ENCODE data around the gene ARL6. TPM values are rescaled to one million over a fixed set of nuclear protein-coding genes. Genes with fewer than 3 reads are reported as not detected.

ARL6 gene
- total and polyA plus RNA-seq, 2 of the 8 experiments (the other 6 are each of a cell fraction or from before 2014, with no cell fraction given), result 1.8 to 12.0 TPM

DNA sequence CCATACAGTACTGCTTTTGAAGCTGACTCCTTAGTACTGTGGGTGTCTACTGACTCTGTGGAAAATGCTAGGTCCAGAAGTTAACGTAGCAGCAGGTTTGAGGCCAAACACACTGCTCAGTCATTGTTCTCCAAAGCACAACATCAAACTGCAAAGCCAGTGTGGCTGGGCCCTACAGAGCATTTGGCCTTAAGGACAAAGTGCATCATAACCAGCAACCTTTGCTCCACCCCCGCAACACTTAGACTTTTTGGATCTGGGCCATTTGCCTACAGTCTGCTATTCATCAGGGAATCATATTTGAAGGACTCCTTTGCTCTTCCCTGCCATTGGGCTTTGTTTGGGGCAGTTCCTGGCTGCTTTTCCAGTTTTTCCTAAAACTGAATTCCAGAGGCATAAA, 43.1 kb upstream of the ARL6 start:
- Histone ChIP-seq H3K23me2 (ENCODE audit: low read depth, low read length) (no peaks in the 10 kb centered on the region), H2BK120ac (replicated peaks; ENCODE audit: low read depth, low read length) (no peak overlapping the region), H2AK5ac (ENCODE audit: low read depth, low read length) (no peak overlapping the region), H4K20me1 (replicated peaks in 1 of 2; ENCODE audit: control insufficient read depth in 1 of 2, insufficient read depth in 2 of 2, low read length in 2 of 2) (no peaks in the 10 kb centered on the region), H3K18ac (ENCODE audit: extremely low read depth, low read length) (no peak overlapping the region), H3K23ac (ENCODE audit: insufficient read length) (no peak overlapping the region), H3K14ac (ENCODE audit: insufficient read length) (no peak overlapping the region), H2BK12ac (ENCODE audit: low read depth, low read length) (no peak overlapping the region), H3K4me2 (ENCODE audit: insufficient read depth in 1 of 2, low read depth in 2 of 2, low read length in 2 of 2) (no peak overlapping the region), H3K56ac (replicated peaks; ENCODE audit: insufficient read length, low read depth, low read length) (no peak overlapping the region), H2AFZ (ENCODE audit: low read length) (0 out of 2 replicates have a peak overlapping the region, but pooled peaks have one; percentile 45), H3K36me3 (ENCODE audit: control insufficient read depth in 2 of 4, insufficient read depth in 4 of 4, low read length in 3 of 4) (no peaks in the 10 kb centered on the region), H3K9me3 (ENCODE audit: insufficient read depth in 2 of 2, low read depth in 1 of 2, low read length in 1 of 2) (no peaks in the 10 kb centered on the region), H2BK5ac (ENCODE audit: low read depth, low read length) (no peak overlapping the region), H3K79me1 (ENCODE audit: low read depth, low read length) (no peaks in the 10 kb centered on the region), H3K79me2 (ENCODE audit: control insufficient read depth in 1 of 2, insufficient read depth in 2 of 2, low read length in 2 of 2) (no peaks in the 10 kb centered on the region), H3K4ac (replicated peaks; ENCODE audit: insufficient read length, low read depth, low read length) (no peak overlapping the region), H3K27ac (ENCODE audit: low read depth, low read length) (no peak overlapping the region), H3K4me1 (replicated peaks in 1 of 4; ENCODE audit: control insufficient read depth in 3 of 4, insufficient read depth in 4 of 4, low read length in 3 of 4) (peaks cover 0 to 5% (median under 1%) of the 10 kb centered on the region in 4 experiments; a peak in 3 of 7 replicates), H4K5ac (ENCODE audit: insufficient read length, low read depth, low read length) (no peak overlapping the region), H4K8ac (ENCODE audit: extremely low read depth, insufficient read depth, low read length) (no peak overlapping the region), H3K4me3 (ENCODE audit: extremely low read depth in 1 of 4, insufficient read depth in 2 of 4, low read depth in 3 of 4, low read length in 4 of 4) (no peak overlapping the region), H2BK20ac (ENCODE audit: low read length) (no peak overlapping the region), H3K27me3 (replicated peaks in 1 of 4; ENCODE audit: control insufficient read depth in 3 of 4, extremely low read depth in 1 of 4, insufficient read depth in 3 of 4, low read length in 3 of 4) (no peaks in the 10 kb centered on the region), H3K9ac (replicated peaks in 1 of 4; ENCODE audit: extremely low read depth in 1 of 4, low read depth in 3 of 4, low read length in 3 of 4) (no peak overlapping the region), H2BK15ac (ENCODE audit: low read length) (no peak overlapping the region), H4K91ac (replicated peaks; ENCODE audit: insufficient read length, low read length) (no peak overlapping the region)
- DNase-seq (ENCODE audit: low read depth in 1 of 2, low spot score in 2 of 2) (no peak), FAIRE-seq (no peak)
- ChIA-PET CTCF (ENCODE audit: partially characterized antibody) (interaction anchor here (1.3 kb wide), 1 partner anchor 10 kb away, joined by 4 read pairs; no protein-coding TSS in a partner anchor), POLR2A (ENCODE audit: partially characterized antibody) (no interaction called here)
- WGBS, 2 experiments (ENCODE audit: extremely low coverage in 1 of 2, insufficient coverage in 1 of 2, insufficient read length in 1 of 2, insufficient replicate concordance in 2 of 2, low coverage in 1 of 2, low lambda C conversion rate in 2 of 2, missing lambda C conversion rate in 1 of 2), result 81% methylated on average over 2 of the region's 2 CpGs; no CpG with 5 or more reads in 1 of the 2 experiments
- TF ChIP-seq PHF8 (conservative IDR thresholded peaks at IDR 0.05; ENCODE audit: low read depth, low read length), result no peak
- TF ChIP-seq CEBPB (IDR thresholded peaks at IDR 0.05; ENCODE audit: low read depth, low read length), result no peak
- no peak for TF ChIP-seq CBX5 (IDR thresholded peaks at IDR 0.05; ENCODE audit: low read depth, low read length)
- TF ChIP-seq RNF2 (IDR thresholded peaks at IDR 0.05; ENCODE audit: borderline replicate concordance, low read depth, low read length, missing control alignments, poor library complexity, severe bottlenecking), result no peak
- no peak for TF ChIP-seq RAD21 (IDR thresholded peaks at IDR 0.05 in 1 of 2, conservative IDR thresholded peaks at IDR 0.05 in 1 of 2; ENCODE audit: low read depth in 2 of 2, low read length in 2 of 2)
- TF ChIP-seq RBBP5 (IDR thresholded peaks at IDR 0.05; ENCODE audit: borderline replicate concordance, low read depth, low read length), result no peak
- TF ChIP-seq SP2 (IDR thresholded peaks at IDR 0.05; ENCODE audit: low read length), result no peak
- TF ChIP-seq, protein P1, sequence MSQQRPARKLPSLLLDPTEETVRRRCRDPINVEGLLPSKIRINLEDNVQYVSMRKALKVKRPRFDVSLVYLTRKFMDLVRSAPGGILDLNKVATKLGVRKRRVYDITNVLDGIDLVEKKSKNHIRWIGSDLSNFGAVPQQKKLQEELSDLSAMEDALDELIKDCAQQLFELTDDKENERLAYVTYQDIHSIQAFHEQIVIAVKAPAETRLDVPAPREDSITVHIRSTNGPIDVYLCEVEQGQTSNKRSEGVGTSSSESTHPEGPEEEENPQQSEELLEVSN (IDR thresholded peaks at IDR 0.05), result no peak
- TF ChIP-seq CHD2 (IDR thresholded peaks at IDR 0.05; ENCODE audit: low read length), result no peak
- TF ChIP-seq TBP (IDR thresholded peaks at IDR 0.05; ENCODE audit: low read depth, low read length), result no peak
- TF ChIP-seq SIN3A (conservative IDR thresholded peaks at IDR 0.05 in 1 of 2, IDR thresholded peaks at IDR 0.05 in 1 of 2; ENCODE audit: low read depth in 1 of 2, low read length in 2 of 2), result no peak
- TF ChIP-seq EP300 (IDR thresholded peaks at IDR 0.05; ENCODE audit: borderline replicate concordance in 1 of 2, low read depth in 2 of 2, low read length in 2 of 2), result no peak
- TF ChIP-seq POLR2A (IDR thresholded peaks at IDR 0.05; ENCODE audit: control extremely low read depth in 1 of 2, low read depth in 2 of 2, low read length in 2 of 2), result no peak

Data from H1 (cell line).